ENCODE results near the gene MCF2L.

DNA sequence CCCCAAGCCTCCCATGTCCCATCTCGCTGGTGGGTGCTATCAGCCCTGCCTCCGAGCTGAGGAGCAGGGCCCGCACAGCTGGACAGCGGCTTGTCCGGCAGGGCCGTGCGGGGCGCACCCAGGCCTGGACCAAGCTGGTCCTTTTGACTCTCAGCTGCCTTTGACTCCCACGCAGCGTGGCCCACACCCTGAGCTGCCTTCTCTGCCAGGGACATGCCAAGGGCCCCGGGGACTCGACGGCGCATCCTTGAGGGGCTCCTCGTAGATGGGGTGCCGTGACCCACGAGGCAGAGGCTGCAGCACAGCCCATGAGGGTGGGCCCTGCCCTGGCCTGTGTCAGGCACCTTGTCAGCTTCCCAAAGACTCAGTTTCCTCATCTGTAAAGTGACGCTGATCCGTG is 97.7 kb downstream of the MCF2L start:
- no peak for TF ChIP-seq CTCF (conservative IDR thresholded peaks at IDR 0.05; ENCODE audit: low read length)
- TF ChIP-seq EZH2phosphoT487 (IDR thresholded peaks at IDR 0.05; ENCODE audit: borderline replicate concordance, low read depth, low read length), result no peak

Measured in OCI-LY7 (cell line).